Measurements from ENCODE around the gene HAUS6. TPM values are rescaled to one million over a fixed set of nuclear protein-coding genes. Genes with fewer than 3 reads are reported as not detected.
A peak's percentile ranks its signal among the peaks of the same experiment; 100 is the strongest.
"Not testable (repeated sequence)": the region's sequence is repeated elsewhere in the genome, so short reads cannot be mapped to it uniquely, and the experiment has no call there.

Gene HAUS6
- 10 to 100 TPM in 6 of 9 donors, 1 to 10 TPM in 3; 5.2 to 16.3 (median 13.6) TPM for total RNA-seq
- polyA plus RNA-seq, result 10 to 100 TPM in 1 of 3 donors, 1 to 10 TPM in 2; 4.0 to 14.7 (median 5.8) TPM
- long read RNA-seq, donor 1, full-length matches to known transcripts, result 1 of 1 reads
- long read RNA-seq, donor 1, partial matches to known transcripts, result 0 of 1 reads
- long read RNA-seq, donor 1, other reads (novel, unspliced or antisense), result 0 of 1 reads
- long read RNA-seq, donor 2, full-length matches to known transcripts, result 2 of 2 reads
- long read RNA-seq, donor 2, partial matches to known transcripts, result 0 of 2 reads
- long read RNA-seq, donor 2, other reads (novel, unspliced or antisense), result 0 of 2 reads
- long read RNA-seq, donor 3, full-length matches to known transcripts, result 3 of 3 reads
- long read RNA-seq, donor 3, partial matches to known transcripts, result 0 of 3 reads
- long read RNA-seq, donor 3, other reads (novel, unspliced or antisense), result 0 of 3 reads
- long read RNA-seq, donor 4, full-length matches to known transcripts, result 3 of 15 reads
- long read RNA-seq, donor 4, partial matches to known transcripts, result 11 of 15 reads
- long read RNA-seq, donor 4, other reads (novel, unspliced or antisense), result 1 of 15 reads
- long read RNA-seq, donor 5, full-length matches to known transcripts, result 19 of 21 reads
- long read RNA-seq, donor 5, partial matches to known transcripts, result 1 of 21 reads
- long read RNA-seq, donor 5, other reads (novel, unspliced or antisense), result 1 of 21 reads
- long read RNA-seq, donor 6, partial matches to known transcripts, result 2 of 4 reads
- long read RNA-seq, donor 6, other reads (novel, unspliced or antisense), result 2 of 4 reads
- long read RNA-seq, donor 7, result 0 reads
- long read RNA-seq, donor 8, full-length matches to known transcripts, result 1 of 1 reads
- long read RNA-seq, donor 8, partial matches to known transcripts, result 0 of 1 reads
- long read RNA-seq, donor 8, other reads (novel, unspliced or antisense), result 0 of 1 reads
- long read RNA-seq, donor 9, result 0 reads
- long read RNA-seq, donor 10, result 0 reads

GRCh38 chr9:19102631-19103345, at the start of gene HAUS6:
TSS of gene HAUS6 (minus strand) at chr9:19102904. CDS start at chr9:19102651, 253 bp downstream.
- Histone ChIP-seq H3K9me3 (replicated peaks in 1 of 3) (no peaks in the 10 kb centered on the region), H3K27ac (peak within 1 kb of the TSS; percentile 72 to 96 (median 74)), H3K36me3 (replicated peaks in 1 of 2) (no peaks in the 10 kb centered on the region), H3K4me3 (peak within 1 kb of the TSS; percentile 33 to 83 (median 69)), H3K4me1 (replicated peaks in 1 of 2) (peaks cover 11 to 12% of the 10 kb centered on the region in 2 donors), H3K27me3 (no peaks in the 10 kb centered on the region)
- WGBS, 4 donors, result 3 to 9% (median 7%) methylated on average over 27 to 46 of the region's 46 CpGs
- intact Hi-C loops (cut with DNase I), result no loop called here
- DNase-seq, result peak; percentile 95 to 98 (median 98)
- TF ChIP-seq POLR2A (IDR thresholded peaks at IDR 0.05), result peak; percentile 57 to 90
- TF ChIP-seq, protein P1, sequence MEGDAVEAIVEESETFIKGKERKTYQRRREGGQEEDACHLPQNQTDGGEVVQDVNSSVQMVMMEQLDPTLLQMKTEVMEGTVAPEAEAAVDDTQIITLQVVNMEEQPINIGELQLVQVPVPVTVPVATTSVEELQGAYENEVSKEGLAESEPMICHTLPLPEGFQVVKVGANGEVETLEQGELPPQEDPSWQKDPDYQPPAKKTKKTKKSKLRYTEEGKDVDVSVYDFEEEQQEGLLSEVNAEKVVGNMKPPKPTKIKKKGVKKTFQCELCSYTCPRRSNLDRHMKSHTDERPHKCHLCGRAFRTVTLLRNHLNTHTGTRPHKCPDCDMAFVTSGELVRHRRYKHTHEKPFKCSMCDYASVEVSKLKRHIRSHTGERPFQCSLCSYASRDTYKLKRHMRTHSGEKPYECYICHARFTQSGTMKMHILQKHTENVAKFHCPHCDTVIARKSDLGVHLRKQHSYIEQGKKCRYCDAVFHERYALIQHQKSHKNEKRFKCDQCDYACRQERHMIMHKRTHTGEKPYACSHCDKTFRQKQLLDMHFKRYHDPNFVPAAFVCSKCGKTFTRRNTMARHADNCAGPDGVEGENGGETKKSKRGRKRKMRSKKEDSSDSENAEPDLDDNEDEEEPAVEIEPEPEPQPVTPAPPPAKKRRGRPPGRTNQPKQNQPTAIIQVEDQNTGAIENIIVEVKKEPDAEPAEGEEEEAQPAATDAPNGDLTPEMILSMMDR (IDR thresholded peaks at IDR 0.05), result peak; percentile 31 to 83 (median 74)

DNA sequence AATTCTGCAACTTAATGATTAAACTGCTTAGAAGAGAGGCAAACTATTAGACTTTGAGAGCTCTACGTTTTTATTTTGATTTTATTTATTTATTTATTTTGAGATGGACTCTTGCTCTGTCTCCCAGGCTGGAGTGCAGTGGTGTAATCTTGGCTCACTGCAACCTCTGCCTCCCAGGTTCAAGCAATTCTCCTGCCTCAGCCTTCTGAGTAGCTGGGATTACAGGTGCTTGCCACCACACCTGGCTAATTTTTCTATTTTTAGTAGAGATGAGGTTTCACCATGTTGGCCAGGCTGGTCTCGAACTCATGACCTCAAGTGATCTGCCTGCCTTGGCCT, 49.4 kb upstream of the HAUS6 start:
- H3K9me3 ChIP-seq (replicated peaks in 1 of 3); H3K27ac ChIP-seq; H3K4me3 ChIP-seq; H3K27me3 ChIP-seq; H3K36me3 ChIP-seq (replicated peaks in 1 of 2); DNase-seq; intact Hi-C loops (cut with DNase I): not testable (repeated sequence)
- WGBS, 4 donors, result 61 to 73% (median 69%) methylated on average over 2 of the region's 2 CpGs
- H3K4me1 ChIP-seq (replicated peaks in 1 of 2), result peaks cover 13% of the 10 kb centered on the region in 2 donors

DNA sequence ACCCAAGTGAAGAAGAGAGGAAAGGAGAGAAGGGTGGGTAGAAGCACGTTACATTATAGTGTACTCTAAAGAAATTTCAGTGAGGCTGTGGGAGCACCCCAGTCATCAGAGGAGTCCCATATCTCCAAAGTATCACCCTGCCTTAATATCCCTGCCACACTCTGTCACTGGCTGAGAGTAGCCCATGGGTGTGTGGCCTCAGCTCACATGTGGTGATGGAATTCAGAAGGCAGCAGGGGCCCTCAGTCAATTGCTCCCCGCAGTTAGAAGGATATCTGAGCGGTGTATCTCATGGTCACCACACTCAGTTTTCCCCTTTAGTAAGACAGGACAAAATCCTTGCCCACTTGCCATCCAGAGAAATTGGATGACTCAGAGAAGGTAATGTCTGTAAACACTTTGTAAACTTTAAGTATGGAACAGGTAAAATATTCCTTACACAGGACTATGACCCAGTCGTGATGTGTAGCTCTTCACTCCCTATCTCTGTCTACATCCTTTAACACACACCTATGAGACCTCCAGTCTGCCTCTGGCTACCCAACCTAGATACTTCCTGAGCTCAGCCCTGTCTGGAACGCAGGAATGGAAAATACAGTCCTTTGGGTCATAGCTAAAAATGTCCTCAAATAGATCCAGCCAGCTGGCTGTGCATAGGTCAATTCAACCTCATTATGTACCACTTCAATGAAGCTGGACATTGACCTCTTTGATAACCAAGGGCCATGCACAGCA, 48.9 kb upstream of the HAUS6 start:
- H3K4me1 ChIP-seq (replicated peaks in 1 of 2), result peaks cover 13% of the 10 kb centered on the region in 2 donors
- TF ChIP-seq POLR2A (IDR thresholded peaks at IDR 0.05), result no peak
- TF ChIP-seq, protein P1 (IDR thresholded peaks at IDR 0.05), result no peak
- H3K4me3 ChIP-seq, result no peak overlapping the region
- 62 to 86% (median 66%) methylated on average over 5 of the region's 5 CpGs for WGBS, 4 donors
- intact Hi-C loops (cut with DNase I), result no loop called here
- no peak for DNase-seq
- peak overlapping the region in 1 of 5 donors; percentile 0 for H3K27ac ChIP-seq
- no peaks in the 10 kb centered on the region for H3K27me3 ChIP-seq
- H3K9me3 ChIP-seq (replicated peaks in 1 of 3), result no peaks in the 10 kb centered on the region
- H3K36me3 ChIP-seq (replicated peaks in 1 of 2), result no peaks in the 10 kb centered on the region

DNA sequence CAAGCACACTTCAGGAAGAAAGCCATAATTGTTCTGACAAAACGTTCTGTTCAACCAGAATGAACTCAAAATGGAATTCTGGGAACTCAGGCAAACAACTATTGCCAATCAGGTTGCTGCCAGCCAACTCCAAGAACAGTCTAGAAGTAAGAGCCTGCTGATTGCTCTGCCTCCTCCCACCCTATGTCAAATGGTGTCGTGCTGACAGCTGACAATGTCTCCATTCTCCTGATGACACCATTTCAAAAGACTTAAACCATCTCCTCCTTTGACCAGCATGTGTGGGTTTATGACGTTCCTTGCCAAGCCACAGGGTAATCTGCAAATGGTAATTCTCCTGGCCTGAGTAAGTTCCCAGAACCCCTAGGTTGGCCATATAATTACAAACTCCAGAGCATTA, 46.5 kb upstream of the HAUS6 start:
- no peak for DNase-seq
- Histone ChIP-seq H3K4me3 (no peak overlapping the region), H3K36me3 (replicated peaks in 1 of 2) (no peaks in the 10 kb centered on the region), H3K27me3 (no peaks in the 10 kb centered on the region), H3K9me3 (replicated peaks in 1 of 3) (no peaks in the 10 kb centered on the region), H3K27ac (no peak overlapping the region), H3K4me1 (replicated peaks in 1 of 2) (peaks cover 6 to 7% of the 10 kb centered on the region in 2 donors)
- whole genome bisulfite sequencing, 4 donors, result 68 to 77% (median 73%) methylated on average over 3 of the region's 3 CpGs
- TF ChIP-seq POLR2A (IDR thresholded peaks at IDR 0.05), result no peak
- TF ChIP-seq, protein P1 (IDR thresholded peaks at IDR 0.05), result no peak
- intact Hi-C loops (cut with DNase I), result no loop called here
